HEK293 (cell line): Measurements from ENCODE around the gene FSTL4.

Experiments used
- CTCF ChIA-PET: fragments of 350-600 bp; formaldehyde crosslinking; extraction: SDS; loops from one replicate; lab custom pipeline; 2021; ENCODE audit warnings: antibody characterized with exemption; lab: Yijun Ruan, JAX
- POLR2A ChIA-PET: fragments of 300-600 bp; formaldehyde crosslinking; extraction: SDS; loops from one replicate; lab custom pipeline; 2020; ENCODE audit warnings: antibody characterized with exemption, inconsistent platforms; lab: Yijun Ruan, JAX
- H3K27ac ChIP-seq: fragments of 200-500 bp; sonication (Bioruptor generic); 2 replicates; pipeline ENCODE4 v1.5.1; 2014; ENCODE audit warnings: low read depth, low read length, control low read depth, inconsistent platforms; ENCODE audit errors: extremely low read depth
- H3K36me3 ChIP-seq, 2 experiments: fragments of 200-500 bp in 1 of 2; sonication (Bioruptor generic) in 1 of 2; 1 replicate in 1 of 2; 2 replicates in 1 of 2; pipeline ENCODE4 v1.5.1; 2014 to 2017; ENCODE audit warnings: inconsistent platforms in 2 of 2, low read length in 2 of 2; ENCODE audit not compliant: control insufficient read depth in 2 of 2, insufficient read depth in 1 of 2
- H3K4me1 ChIP-seq: fragments of 200-500 bp; sonication (Bioruptor generic); 2 replicates; pipeline ENCODE4 v1.5.1; 2014; ENCODE audit warnings: mild to moderate bottlenecking, low read length, inconsistent platforms; ENCODE audit not compliant: control insufficient read depth, insufficient read depth
- H3K4me3 ChIP-seq: 2 replicates; pipeline ENCODE4 v1.5.1; 2011; ENCODE audit warnings: low read depth, mild to moderate bottlenecking, control low read depth, low read length, moderate library complexity
- H3K9me3 ChIP-seq: fragments of 200-500 bp; sonication (Bioruptor generic); 2 replicates; pipeline ENCODE4 v1.5.1; 2014; ENCODE audit warnings: low read depth, low read length, inconsistent platforms; ENCODE audit not compliant: control insufficient read depth, insufficient read depth
- CTCF ChIP-seq: fragments of 450-650 bp; formaldehyde crosslinking; IDR thresholded peaks from 2 replicates; pipeline ENCODE4 v1.5.1; 2016; ENCODE audit warnings: missing biosample characterization, missing genetic modification characterization
- REST ChIP-seq: fragments of 450-650 bp; formaldehyde crosslinking; IDR thresholded peaks from 2 replicates; pipeline ENCODE4 v1.5.1; 2016; ENCODE audit warnings: missing biosample characterization, missing genetic modification characterization
- SALL2 ChIP-seq: fragments of 450-650 bp; formaldehyde crosslinking; IDR thresholded peaks from 2 replicates; pipeline ENCODE4 v1.5.0; 2017; ENCODE audit warnings: missing biosample characterization, mild to moderate bottlenecking, missing genetic modification characterization, borderline replicate concordance
- ZBTB44 ChIP-seq: fragments of 450-650 bp; IDR thresholded peaks from 2 replicates; pipeline ENCODE4 v1.5.1; 2018; ENCODE audit warnings: missing biosample characterization, mild to moderate bottlenecking, missing genetic modification characterization
- ZNF148 ChIP-seq: fragments of 450-650 bp; formaldehyde crosslinking; IDR thresholded peaks from 2 replicates; pipeline ENCODE4 v1.5.0; 2017; ENCODE audit warnings: missing biosample characterization, missing genetic modification characterization, borderline replicate concordance
- ZNF174 ChIP-seq: fragments of 450-650 bp; formaldehyde crosslinking; IDR thresholded peaks from 2 replicates; pipeline ENCODE4 v1.5.0; 2017; ENCODE audit warnings: missing biosample characterization, mild to moderate bottlenecking, missing genetic modification characterization
- ZNF18 ChIP-seq: fragments of 450-650 bp; formaldehyde crosslinking; IDR thresholded peaks from 2 replicates; pipeline ENCODE4 v1.5.1; 2016; ENCODE audit warnings: missing biosample characterization, missing genetic modification characterization
- ZNF266 ChIP-seq: fragments of 450-650 bp; formaldehyde crosslinking; IDR thresholded peaks from 2 replicates; pipeline ENCODE4 v1.5.1; 2016; ENCODE audit warnings: missing biosample characterization, missing genetic modification characterization, low read depth
- ZNF274 ChIP-seq, 2 experiments: fragments of 200-500 bp in 1 of 2; fragments of 450-650 bp in 1 of 2; sonication (Bioruptor generic) in 1 of 2; formaldehyde crosslinking in 1 of 2; IDR thresholded peaks; 2 replicates each; pipeline versions ENCODE4 v1.5.1 to v1.6.1; 2014 to 2016; ENCODE audit warnings: borderline replicate concordance in 1 of 2, inconsistent platforms in 1 of 2, low read length in 1 of 2, missing biosample characterization in 1 of 2, missing genetic modification characterization in 1 of 2
- ZNF280C ChIP-seq: fragments of 450-650 bp; formaldehyde crosslinking; IDR thresholded peaks from 2 replicates; pipeline ENCODE4 v1.5.1; 2016; ENCODE audit warnings: missing biosample characterization, missing genetic modification characterization
- ZNF324 ChIP-seq: fragments of 450-650 bp; formaldehyde crosslinking; IDR thresholded peaks from 2 replicates; pipeline ENCODE4 v1.5.1; 2016; ENCODE audit warnings: missing biosample characterization, missing genetic modification characterization
- ZNF585B ChIP-seq: fragments of 450-650 bp; formaldehyde crosslinking; IDR thresholded peaks from 2 replicates; pipeline ENCODE4 v1.5.1; 2016; ENCODE audit warnings: missing biosample characterization, missing genetic modification characterization
- ZNF621 ChIP-seq: fragments of 450-650 bp; formaldehyde crosslinking; IDR thresholded peaks from 2 replicates; pipeline ENCODE4 v1.5.1; 2017; ENCODE audit warnings: missing biosample characterization, missing genetic modification characterization
- ZNF629 ChIP-seq: fragments of 450-650 bp; formaldehyde crosslinking; IDR thresholded peaks from 2 replicates; pipeline ENCODE4 v1.5.1; 2017; ENCODE audit warnings: missing biosample characterization, missing genetic modification characterization
- ZNF658 ChIP-seq: fragments of 450-650 bp; formaldehyde crosslinking; IDR thresholded peaks from 2 replicates; pipeline ENCODE4; 2016; ENCODE audit warnings: missing biosample characterization, missing genetic modification characterization

Gene FSTL4

GRCh38 chr5:133383580-133383939, 228.8 kb downstream of the FSTL4 start (continued):
- TF ChIP-seq ZNF621 (tag by site-specific recombination), result no peak
- no peak for TF ChIP-seq ZNF280C (tag by site-specific recombination)
- no peak for TF ChIP-seq CTCF (tag by site-specific recombination)
- no peak for TF ChIP-seq REST (tag by site-specific recombination)
- TF ChIP-seq ZNF174 (tag by site-specific recombination), result no peak

- Histone ChIP-seq H3K36me3 (no peaks in the 10 kb centered on the region), H3K4me1 (no peaks in the 10 kb centered on the region), H3K4me3 (no peak overlapping the region), H3K27ac (no peak overlapping the region), H3K9me3 (no peaks in the 10 kb centered on the region)
- POLR2A ChIA-PET, result no interaction called here
- CTCF ChIA-PET, result no interaction called here
- TF ChIP-seq ZNF324 (no peak), ZNF274 (IDR thresholded peaks at IDR 0.05; ENCODE audit: low read length) (no peak), ZNF274 (tag by site-specific recombination; IDR thresholded peaks at IDR 0.05; ENCODE audit: borderline replicate concordance) (no peak), ZNF658 (tag by site-specific recombination) (no peak), ZNF18 (tag by site-specific recombination) (no peak), ZBTB44 (tag by site-specific recombination) (no peak), ZNF585B (tag by site-specific recombination) (no peak), ZNF148 (tag by site-specific recombination) (no peak), ZNF266 (tag by site-specific recombination) (no peak), ZNF629 (tag by site-specific recombination) (no peak), SALL2 (no peak)
Observed at GRCh38 chr5:133382661-133383579, 229.4 kb downstream of the FSTL4 start.
